SK-N-DZ (cell line): ENCODE data around the gene MMP11.
A peak's percentile ranks its signal among the peaks of the same experiment; 100 is the strongest.

Source experiments
- DNase-seq: peaks from one replicate; pipeline ENCODE4 v3.0.0-alpha.2; 2015; ENCODE audit warnings: low spot score

MMP11 gene

DNA sequence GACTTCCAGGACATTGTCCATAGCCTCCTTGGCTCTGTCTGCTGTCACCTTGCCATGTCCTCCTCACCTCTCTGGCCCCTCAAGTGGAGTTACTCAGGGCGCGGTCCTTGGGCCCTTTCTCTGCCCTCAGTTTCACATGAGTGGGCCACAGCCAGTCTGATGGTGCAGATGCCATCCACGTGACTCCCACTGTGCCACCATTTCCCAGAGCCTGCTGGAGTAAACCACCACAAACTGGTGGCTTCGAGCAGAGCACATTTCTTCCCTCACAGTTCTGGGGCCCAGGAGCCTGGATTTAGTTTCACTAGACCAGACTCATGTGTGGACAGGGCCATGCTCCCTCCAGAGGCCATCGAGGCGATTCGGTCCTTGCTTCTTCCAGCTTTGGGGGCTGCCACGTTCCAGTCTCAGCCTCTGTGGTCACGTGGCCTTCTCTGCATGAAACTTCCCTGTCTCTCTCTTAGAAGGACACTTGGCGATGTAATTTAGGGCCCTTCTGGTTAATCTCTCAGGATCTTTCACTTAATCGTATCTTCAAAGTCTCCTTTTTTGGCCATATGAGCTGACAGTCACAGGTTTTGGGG, 28.7 kb downstream of the MMP11 start:
- no peak for DNase-seq

DNA sequence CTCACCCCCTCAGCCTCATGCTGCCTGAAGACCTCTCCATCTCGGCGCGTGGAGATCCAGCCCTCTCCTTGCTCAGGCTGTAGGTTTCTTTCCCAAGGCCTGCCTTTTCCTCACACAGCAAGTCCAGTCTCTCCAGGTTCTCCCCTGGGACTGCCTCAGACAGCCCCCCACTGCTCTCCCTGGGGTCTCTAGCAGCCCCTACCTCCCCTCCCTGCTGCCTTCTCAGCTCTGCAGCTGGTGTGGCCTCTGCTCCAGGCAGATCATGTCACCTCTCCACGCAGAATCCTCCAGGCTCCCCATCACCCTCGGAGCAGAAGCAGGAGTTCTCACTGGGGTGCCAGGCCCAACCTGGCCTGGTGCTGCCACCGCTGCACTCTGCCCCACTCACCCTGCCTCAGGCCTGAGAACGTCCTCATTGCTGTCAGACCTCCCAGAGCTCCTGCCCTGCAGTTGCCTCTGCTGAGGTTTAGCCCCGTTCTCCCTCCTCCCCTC, 29.3 kb downstream of the MMP11 start:
- DNase-seq, result no peak

DNA sequence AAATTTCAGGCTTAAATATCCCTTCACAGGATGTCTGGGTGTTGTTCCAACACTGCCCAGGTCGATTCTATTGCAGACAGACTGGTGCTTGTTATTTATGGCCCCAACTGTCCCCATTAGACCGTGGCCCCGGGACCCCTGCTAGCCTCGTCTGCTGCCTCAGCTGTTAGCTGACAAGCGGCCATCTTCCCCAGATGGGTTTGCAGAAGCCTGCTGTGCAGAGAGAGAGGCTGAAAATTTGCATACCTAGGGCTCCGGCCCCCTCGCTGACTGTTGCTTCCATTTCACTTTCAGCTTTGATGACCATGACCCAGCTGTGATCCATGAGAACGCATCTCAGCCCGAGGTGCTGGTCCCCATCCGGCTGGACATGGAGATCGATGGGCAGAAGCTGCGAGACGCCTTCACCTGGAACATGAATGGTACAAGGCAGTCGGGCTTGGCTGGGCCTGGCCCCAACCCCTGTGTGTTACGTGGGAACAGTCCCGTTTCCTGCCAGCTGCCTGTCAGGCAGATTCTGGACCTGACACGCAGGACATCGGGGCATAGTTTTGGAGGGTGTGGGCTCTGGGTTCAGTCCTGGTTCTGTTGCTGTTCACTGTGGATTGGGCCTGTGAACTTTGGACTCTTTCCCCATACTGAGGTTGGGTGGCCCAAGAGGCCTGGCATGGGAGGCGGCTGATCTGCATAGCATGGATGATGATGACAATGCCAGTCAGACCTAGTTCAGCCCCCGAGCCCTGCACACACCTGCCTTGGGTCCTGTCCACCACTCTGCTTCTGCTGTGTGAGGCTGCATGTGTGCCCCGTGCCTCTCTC, 30.6 kb downstream of the MMP11 start:
- DNase-seq, result no peak

- no peak for DNase-seq
Measured at GRCh38 chr22:23804781-23805291, 32.2 kb downstream of the MMP11 start.

GRCh38 chr22:23806837-23807236, 34.2 kb downstream of the MMP11 start:
- DNase-seq, result no peak

DNA sequence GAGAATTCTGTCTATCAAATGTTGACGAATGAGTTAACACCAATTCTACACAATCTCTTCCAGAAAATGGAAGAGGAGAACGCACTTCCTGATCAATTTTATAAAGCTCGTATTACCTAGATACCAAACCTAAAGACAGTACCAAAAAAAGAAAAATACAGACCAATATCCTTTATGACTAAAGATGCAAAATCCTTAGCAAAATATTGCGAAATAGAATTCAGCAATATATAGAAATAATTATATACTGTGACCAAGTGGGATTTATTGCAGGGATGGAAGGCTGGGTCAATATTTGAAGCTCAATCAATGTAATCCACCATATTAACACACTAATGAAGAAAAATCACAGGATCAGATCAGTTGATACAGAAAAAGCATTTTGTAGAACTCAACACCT, 39.7 kb downstream of the MMP11 start:
- no peak for DNase-seq

GRCh38 chr22:23815541-23816155, 43.0 kb downstream of the MMP11 start:
- DNase-seq, result no peak

DNA sequence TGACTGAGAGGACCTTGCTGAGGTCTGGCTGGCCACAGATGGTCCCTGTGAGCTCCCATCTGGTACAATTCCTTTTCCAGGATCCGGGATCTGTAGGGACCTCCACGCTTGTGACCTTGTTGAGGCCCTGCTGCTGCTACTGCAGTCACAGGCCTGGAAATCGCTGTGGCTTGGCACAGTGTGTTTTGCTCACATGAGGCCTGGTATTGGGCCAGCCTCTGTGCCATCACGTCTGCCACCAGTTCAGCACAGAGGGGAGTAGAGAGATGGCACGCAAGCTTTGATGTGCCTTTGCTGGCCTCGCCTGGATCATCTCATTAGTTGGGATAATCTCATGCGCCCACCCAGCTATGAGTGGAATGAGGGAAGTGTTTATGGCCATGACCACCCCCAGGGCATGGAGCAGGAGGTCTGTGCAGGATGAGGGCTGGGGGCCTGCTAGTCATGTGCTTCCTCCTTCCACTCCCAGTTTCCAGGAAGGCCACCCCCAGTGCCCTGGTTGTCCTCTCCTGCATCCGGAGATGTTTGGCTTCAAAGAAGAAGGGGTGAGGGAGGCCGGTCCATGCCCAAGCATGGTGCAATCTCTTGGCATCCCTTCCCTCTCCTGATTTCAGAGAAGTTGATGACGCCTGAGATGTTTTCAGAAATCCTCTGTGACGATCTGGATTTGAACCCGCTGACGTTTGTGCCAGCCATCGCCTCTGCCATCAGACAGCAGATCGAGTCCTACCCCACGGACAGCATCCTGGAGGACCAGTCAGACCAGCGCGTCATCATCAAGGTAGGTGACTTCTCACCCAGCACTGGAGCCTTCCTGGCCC, 43.7 kb downstream of the MMP11 start:
- DNase-seq, result no peak

GRCh38 chr22:23817146-23817545, 44.5 kb downstream of the MMP11 start:
- no peak for DNase-seq

GRCh38 chr22:23818541-23818940, 45.9 kb downstream of the MMP11 start:
- no peak for DNase-seq

DNA sequence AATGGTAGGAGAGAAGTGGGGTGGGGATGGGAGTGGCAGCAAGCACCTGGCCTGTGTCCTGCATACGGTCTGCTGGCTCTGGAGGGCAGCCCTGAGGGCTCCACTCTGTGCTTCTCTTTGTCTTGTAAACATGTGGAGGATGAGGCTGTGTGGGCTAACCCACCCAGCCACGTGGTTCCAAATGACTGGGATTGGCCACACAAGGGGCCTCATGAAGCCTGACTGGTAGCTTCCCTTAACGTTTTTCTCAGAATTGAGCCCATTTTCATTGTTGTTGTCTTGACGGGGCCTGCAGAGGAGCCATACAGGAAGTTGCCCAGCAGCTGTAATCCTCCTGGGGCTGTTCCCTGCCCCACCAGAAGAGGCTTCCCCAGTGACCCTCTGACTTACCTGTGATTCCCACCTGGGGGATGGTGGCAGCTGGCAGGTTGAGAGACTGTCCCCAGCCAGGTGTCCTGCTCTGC, 48.1 kb downstream of the MMP11 start:
- no peak for DNase-seq

DNA sequence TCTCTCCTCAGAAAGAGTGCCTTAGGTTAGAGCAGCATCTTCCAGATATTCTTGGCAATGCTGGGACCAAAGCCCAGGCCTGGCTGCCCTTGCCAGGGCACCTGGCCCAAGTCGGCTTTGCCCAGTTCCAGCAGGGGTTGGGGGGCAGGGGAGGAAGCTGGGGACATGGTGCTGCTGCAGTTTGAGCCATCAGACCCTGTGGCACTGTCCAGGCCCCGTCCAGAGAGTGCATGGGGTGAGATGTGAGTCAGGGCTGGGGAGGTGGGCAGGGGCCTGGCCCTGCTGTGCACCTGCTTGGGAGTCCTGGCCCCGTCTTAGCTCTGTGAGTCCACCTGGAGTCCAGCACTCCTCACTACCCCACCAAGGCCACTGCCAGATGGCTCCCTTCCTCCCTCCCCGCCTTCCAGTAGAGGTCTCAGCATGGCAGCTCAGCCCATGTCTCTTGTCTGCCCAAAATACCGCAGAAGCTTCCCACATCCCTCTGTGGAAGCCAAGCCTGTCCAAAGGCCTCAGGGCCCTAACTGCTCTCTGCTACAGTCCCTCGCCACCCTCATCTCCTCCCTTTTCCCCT, 49.5 kb downstream of the MMP11 start:
- DNase-seq, result no peak

DNA sequence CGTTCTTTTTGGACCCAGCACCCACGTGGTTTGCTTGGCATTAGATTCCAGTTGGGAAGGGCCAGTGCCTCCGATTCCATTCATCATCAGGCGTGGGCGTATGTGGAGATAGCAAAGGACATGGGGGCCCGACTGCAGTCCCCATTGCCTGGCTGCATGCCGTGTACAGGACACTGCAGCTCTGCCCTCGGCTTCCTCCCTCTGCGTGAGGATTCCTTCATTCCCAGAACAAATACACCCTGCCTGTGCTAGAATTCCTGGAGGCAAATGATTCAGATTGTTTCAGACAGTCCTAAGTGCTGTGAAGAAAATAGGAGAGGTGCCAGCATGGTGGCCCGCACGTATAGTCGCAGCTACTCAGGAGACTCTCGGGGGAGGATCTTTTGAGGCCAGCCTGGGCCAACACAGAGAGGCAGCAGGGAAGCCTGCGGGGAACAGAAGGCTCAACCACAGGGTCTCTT, 50.7 kb downstream of the MMP11 start:
- DNase-seq, result no peak

DNA sequence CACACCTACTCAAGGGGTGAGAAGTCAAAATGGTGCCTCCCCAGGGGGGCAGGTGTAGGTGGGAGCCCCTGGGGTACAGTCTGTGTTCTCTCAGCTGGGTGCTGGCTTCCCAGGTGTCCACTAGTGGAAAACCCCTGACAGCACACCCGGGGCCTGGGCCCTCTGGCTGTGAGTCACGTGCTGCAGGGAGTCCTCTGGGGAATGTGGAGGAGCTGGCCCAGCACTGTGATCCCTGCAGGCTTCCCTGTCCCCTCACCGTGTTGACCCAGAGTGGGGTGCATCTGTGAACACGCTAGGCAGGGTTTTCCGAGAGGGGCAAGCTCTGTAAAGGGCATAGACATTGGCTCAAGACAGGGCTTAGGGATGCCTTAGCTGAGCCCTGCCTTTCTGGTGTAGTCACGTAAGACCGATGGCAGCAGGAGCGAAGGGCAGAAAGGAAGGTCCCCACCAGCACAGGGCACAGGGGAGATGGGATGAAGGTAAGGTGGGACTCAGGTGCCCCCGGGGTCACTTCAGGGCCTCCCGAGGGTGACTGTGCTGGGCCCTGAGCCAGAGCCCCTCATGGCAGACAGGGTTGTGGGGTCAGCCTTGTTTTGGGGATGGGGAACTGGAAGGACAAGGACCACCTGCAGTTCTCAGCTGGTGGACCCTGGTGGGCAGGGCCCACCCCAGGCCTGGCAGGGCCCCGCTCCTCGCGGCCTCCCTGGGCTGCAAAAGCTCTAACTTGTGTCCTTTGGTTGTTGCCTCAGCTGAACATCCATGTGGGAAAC, 52.0 kb downstream of the MMP11 start:
- no peak for DNase-seq

- no peak for DNase-seq
Measured at GRCh38 chr22:23825246-23825905, 52.7 kb downstream of the MMP11 start.

- DNase-seq, result peak; percentile 75
Measured at GRCh38 chr22:23826510-23827350, 54.1 kb downstream of the MMP11 start.

GRCh38 chr22:23827351-23827995, 54.8 kb downstream of the MMP11 start:
- DNase-seq, result no peak
